A549 (cell line): ENCODE data around the gene FAM204A. TPM values are rescaled to one million over a fixed set of nuclear protein-coding genes. Genes with fewer than 3 reads are reported as not detected.

Source experiments
- ATAC-seq, 2 experiments: fragments of 200-7000 bp in 1 of 2; fragments of >200 bp in 1 of 2; cut with Nextera tagmentation in 1 of 2; cut with Tn5 transposase in 1 of 2; 3 replicates each; pipeline versions ENCODE4 v1.8.0 to v1.9.1; 2018 to 2020; ENCODE audit warnings: mild to moderate bottlenecking in 1 of 2, moderate library complexity in 1 of 2
- CTCF ChIA-PET: fragments of 300-600 bp; sonication (Branson Sonifier 250); formaldehyde crosslinking; extraction: SDS; loops from one replicate; lab custom pipeline; 2021; ENCODE audit warnings: antibody characterized with exemption, inconsistent platforms; lab: Yijun Ruan, JAX
- POLR2A ChIA-PET: fragments of 350-600 bp; formaldehyde crosslinking; extraction: SDS; loops from one replicate; lab custom pipeline; 2021; ENCODE audit warnings: antibody characterized with exemption, inconsistent platforms; lab: Yijun Ruan, JAX
- DNase-seq, 2 experiments: peaks; one replicate each; pipeline versions ENCODE4 v3.0.0 to v3.0.0-alpha.2; 2011 to 2016; ENCODE audit warnings: low read depth in 1 of 2, low spot score in 1 of 2
- FAIRE-seq: peaks from 2 replicates; lab custom pipeline; 2011; peaks lifted over from hg19 to GRCh38; lab: Jason Lieb, UNC
- H3K27ac ChIP-seq, 2 experiments: fragments of >200 bp; sonication (Bioruptor Twin); formaldehyde crosslinking; 3 replicates each; pipeline ENCODE4 v1.5.1; 2016 to 2017
- H3K4me1 ChIP-seq: fragments of >200 bp; sonication (Bioruptor Twin); formaldehyde crosslinking; 3 replicates; pipeline ENCODE4 v1.6.1; 2016
- H3K4me2 ChIP-seq: fragments of >200 bp; sonication (Bioruptor Twin); formaldehyde crosslinking; 3 replicates; pipeline ENCODE4 v1.6.1; 2016
- H3K4me3 ChIP-seq: fragments of >200 bp; sonication (Bioruptor Twin); formaldehyde crosslinking; 3 replicates; pipeline ENCODE4 v1.5.1; 2016
- H3K9me3 ChIP-seq: fragments of >200 bp; sonication (Bioruptor Twin); formaldehyde crosslinking; 3 replicates; pipeline ENCODE4 v1.6.1; 2016
- ATOH8 ChIP-seq: fragments of 250-450 bp; sonication (Bioruptor Pico); IDR thresholded peaks from 2 replicates; pipeline ENCODE4 v1.5.0; 2020; ENCODE audit warnings: low read depth, mild to moderate bottlenecking, moderate library complexity
- BCL3 ChIP-seq: fragments of >200 bp; sonication (Bioruptor Twin); formaldehyde crosslinking; IDR thresholded peaks from 3 replicates; pipeline ENCODE4 v1.6.1; 2016
- BHLHE40 ChIP-seq: IDR thresholded peaks from 2 replicates; pipeline ENCODE4 v1.6.1; 2012; ENCODE audit warnings: low read depth, low read length, inconsistent platforms
- CHD2 ChIP-seq: fragments of 150-350 bp; IDR thresholded peaks from 2 replicates; pipeline ENCODE4 v1.6.1; 2014; ENCODE audit warnings: low read length; ENCODE audit not compliant: partially characterized antibody
- CHD4 ChIP-seq: fragments of 200-600 bp; sonication (generic); IDR thresholded peaks from 2 replicates; pipeline ENCODE4 v1.6.1; 2016; ENCODE audit warnings: antibody characterized with exemption, mild to moderate bottlenecking, borderline replicate concordance
- E2F6 ChIP-seq: IDR thresholded peaks from 2 replicates; pipeline ENCODE4 v1.6.1; 2012; ENCODE audit warnings: low read depth, borderline replicate concordance
- FOSB ChIP-seq: fragments of 250-450 bp; sonication (Bioruptor Pico); IDR thresholded peaks from 2 replicates; pipeline ENCODE4 v1.5.0; 2020; ENCODE audit warnings: mild to moderate bottlenecking, moderate library complexity
- FOSL2 ChIP-seq, 2 experiments: fragments of 450-650 bp in 1 of 2; fragments of >200 bp in 1 of 2; sonication (Bioruptor Twin) in 1 of 2; formaldehyde crosslinking; IDR thresholded peaks; 2 replicates each; pipeline versions ENCODE4 v1.5.0 to v1.6.1; 2016 to 2020; ENCODE audit warnings: mild to moderate bottlenecking in 1 of 2, moderate library complexity in 1 of 2
- HMGXB4 ChIP-seq: fragments of 250-450 bp; sonication (Bioruptor Pico); IDR thresholded peaks from 2 replicates; pipeline ENCODE4 v1.5.0; 2021; ENCODE audit warnings: mild to moderate bottlenecking, moderate library complexity, borderline replicate concordance
- HOXA7 ChIP-seq: fragments of 250-450 bp; sonication (Bioruptor Pico); IDR thresholded peaks from 2 replicates; pipeline ENCODE4 v1.5.0; 2020; ENCODE audit warnings: mild to moderate bottlenecking, moderate library complexity
- JUNB ChIP-seq: fragments of >200 bp; sonication (Bioruptor Twin); formaldehyde crosslinking; IDR thresholded peaks from 2 replicates; pipeline ENCODE4 v1.6.1; 2016
- MAX ChIP-seq: IDR thresholded peaks from 2 replicates; pipeline ENCODE4 v1.6.1; 2012
- NFE2L2 ChIP-seq: fragments of 150-350 bp; conservative IDR thresholded peaks from 2 replicates; pipeline ENCODE4 v1.6.1; 2014; ENCODE audit warnings: low read length
- PBX3 ChIP-seq: IDR thresholded peaks from 2 replicates; pipeline ENCODE4 v1.6.1; 2012
- RCOR1 ChIP-seq: fragments of 150-350 bp; IDR thresholded peaks from 2 replicates; pipeline ENCODE4 v1.6.1; 2014; ENCODE audit warnings: antibody characterized with exemption, low read length, low read depth
- REST ChIP-seq: fragments of 200-600 bp; sonication (generic); IDR thresholded peaks from 2 replicates; pipeline ENCODE4 v1.6.1; 2016; ENCODE audit warnings: antibody characterized with exemption, mild to moderate bottlenecking, moderate library complexity
- ZSCAN20 ChIP-seq: fragments of 250-450 bp; sonication (Bioruptor Pico); IDR thresholded peaks from 2 replicates; pipeline ENCODE4 v1.8.0; 2022; ENCODE audit warnings: mild to moderate bottlenecking, moderate library complexity
- WGBS: methylation state at CpG from one replicate; pipeline ENCODE4 v1.1.6; 2017; ENCODE audit errors: missing lambda C conversion rate; 5-methylcytosine and 5-hydroxymethylcytosine counted together
- polyA plus RNA-seq, 4 experiments: library from polyadenylated mRNA; depleted of rRNA in 3 of 4; stranded (reverse); fragments of >200 nt; fragmentation: RNase III in 1 of 4; extraction: RNeasy Plus Mini Kit Qiagen cat#74134 plus additional on column Dnase treatment in 1 of 4; gene quantifications; 2 replicates in 3 of 4; 3 replicates in 1 of 4; pipeline ENCODE4 v1.2.3, GENCODE V29; 2011 to 2017

Gene FAM204A
- polyA plus RNA-seq, 2 of the 4 experiments (the other 2 are of a cell fraction) = 39.2 to 62.8 TPM

GRCh38 chr10:118273662-118274061 is 68.5 kb downstream of the FAM204A start (continued):
- TF ChIP-seq ATOH8 (CRISPR knock-in tag) (no peak), PBX3 (no peak), FOSB (CRISPR knock-in tag) (no peak), CHD2 (no peak)

- Histone ChIP-seq H3K4me1 (no peaks in the 10 kb centered on the region), H3K4me3 (no peak overlapping the region), H3K4me2 (no peak overlapping the region), H3K27ac (no peak overlapping the region), H3K9me3 (0 out of 3 replicates have a peak, but pooled peaks cover under 1% of the 10 kb centered on the region)
- ChIA-PET POLR2A (no interaction called here), CTCF (interaction anchor here (1.5 kb wide), 1 partner anchor 13 kb away, joined by 3 read pairs; no protein-coding TSS in a partner anchor)
- ATAC-seq = no peak
- no peak for DNase-seq
- FAIRE-seq = no peak
- TF ChIP-seq REST = no peak
- TF ChIP-seq JUNB = no peak
- TF ChIP-seq, all 56 proteins: peak for 0
- 37% methylated on average over 4 of the region's 4 CpGs for WGBS
Measured at GRCh38 chr10:118272767-118273166, 69.4 kb downstream of the FAM204A start.

GRCh38 chr10:118272149-118272721 is 69.9 kb downstream of the FAM204A start:
- Histone ChIP-seq H3K27ac (no peak overlapping the region), H3K9me3 (no peaks in the 10 kb centered on the region), H3K4me1 (no peaks in the 10 kb centered on the region), H3K4me2 (no peak overlapping the region), H3K4me3 (no peak overlapping the region)
- DNase-seq = no peak
- ATAC-seq = no peak
- TF ChIP-seq BHLHE40 = no peak
- TF ChIP-seq BCL3 = no peak
- TF ChIP-seq CHD4 = no peak
- no peak for TF ChIP-seq NFE2L2
- TF ChIP-seq FOSL2 (IDR thresholded peaks at IDR 0.05) = no peak
- TF ChIP-seq FOSL2 (CRISPR knock-in tag; IDR thresholded peaks at IDR 0.05) = no peak
- TF ChIP-seq E2F6 = no peak
- no peak for TF ChIP-seq RCOR1
- TF ChIP-seq HOXA7 = no peak
- TF ChIP-seq FOSB (CRISPR knock-in tag) = no peak
- TF ChIP-seq ZSCAN20 = no peak
- TF ChIP-seq HMGXB4 = no peak
- TF ChIP-seq MAX = no peak
- ChIA-PET CTCF (interaction anchor here (1.5 kb wide), 1 partner anchor 14 kb away, joined by 3 read pairs; no protein-coding TSS in a partner anchor), POLR2A (no interaction called here)
- no peak for FAIRE-seq
- 54% methylated on average over 16 of the region's 16 CpGs for WGBS
